H9 (cell line): Measurements from ENCODE around the gene VWA5B1. TPM values are rescaled to one million over a fixed set of nuclear protein-coding genes. Genes with fewer than 3 reads are reported as not detected.

Source experiments
- DNase-seq: peaks from one replicate; pipeline ENCODE4 v3.0.0-alpha.2; 2017
- H2AFZ ChIP-seq: one replicate; pipeline ENCODE4 v1.6.1; 2013; ENCODE audit warnings: mild to moderate bottlenecking, low read length, control low read depth, moderate library complexity
- H2AK5ac ChIP-seq: 2 replicates; pipeline ENCODE4 v1.6.1; 2013; ENCODE audit warnings: low read length, control low read depth, mixed read lengths; ENCODE audit not compliant: insufficient read length
- H2BK120ac ChIP-seq: one replicate; pipeline ENCODE4 v1.6.1; 2013; ENCODE audit warnings: low read depth, mild to moderate bottlenecking, low read length, control low read depth, inconsistent platforms; ENCODE audit not compliant: poor library complexity, severe bottlenecking
- H2BK12ac ChIP-seq: 2 replicates; pipeline ENCODE4 v1.6.1; 2013; ENCODE audit warnings: low read length, control low read depth, mixed read lengths, low read depth; ENCODE audit not compliant: insufficient read length
- H2BK15ac ChIP-seq: 2 replicates; pipeline ENCODE4 v1.6.1; 2013; ENCODE audit warnings: low read depth, low read length, control low read depth
- H2BK20ac ChIP-seq: one replicate; pipeline ENCODE4 v1.6.1; 2013; ENCODE audit warnings: low read depth, mild to moderate bottlenecking, low read length, control low read depth, inconsistent platforms; ENCODE audit not compliant: poor library complexity, severe bottlenecking
- H2BK5ac ChIP-seq: 2 replicates; pipeline ENCODE4 v1.6.1; 2013; ENCODE audit warnings: low read length, control low read depth, mixed read lengths; ENCODE audit not compliant: insufficient read length
- H3K14ac ChIP-seq: 2 replicates; pipeline ENCODE4 v1.6.1; 2013; ENCODE audit warnings: low read length, control low read depth; ENCODE audit not compliant: insufficient read depth
- H3K18ac ChIP-seq: 2 replicates; pipeline ENCODE4 v1.6.1; 2013; ENCODE audit warnings: low read depth, mild to moderate bottlenecking, mixed read lengths, low read length, control low read depth; ENCODE audit not compliant: insufficient read length
- H3K23ac ChIP-seq: 2 replicates; pipeline ENCODE4 v1.6.1; 2013; ENCODE audit warnings: low read length, control low read depth, mixed read lengths, low read depth; ENCODE audit not compliant: insufficient read length
- H3K23me2 ChIP-seq: 2 replicates; pipeline ENCODE4 v1.6.1; 2013; ENCODE audit warnings: low read depth, mild to moderate bottlenecking, mixed read lengths, low read length, control low read depth; ENCODE audit not compliant: insufficient read length, poor library complexity, severe bottlenecking
- H3K27ac ChIP-seq: 2 replicates; pipeline ENCODE4 v1.5.1; 2013; ENCODE audit warnings: low read length, control low read depth, mixed read lengths, low read depth; ENCODE audit not compliant: insufficient read length
- H3K27me3 ChIP-seq: 2 replicates; pipeline ENCODE4 v1.6.1; 2013; ENCODE audit warnings: low read length, control low read depth, inconsistent platforms; ENCODE audit not compliant: insufficient read depth
- H3K4ac ChIP-seq: 2 replicates; pipeline ENCODE4 v1.6.1; 2013; ENCODE audit warnings: low read depth, mild to moderate bottlenecking, control low read depth, inconsistent platforms, low read length, moderate library complexity
- H3K4me1 ChIP-seq: 2 replicates; pipeline ENCODE4 v1.6.1; 2013; ENCODE audit warnings: low read length, control low read depth, inconsistent platforms; ENCODE audit not compliant: insufficient read depth
- H3K4me2 ChIP-seq: 2 replicates; pipeline ENCODE4 v1.6.1; 2013; ENCODE audit warnings: low read length, control low read depth, mixed read lengths; ENCODE audit not compliant: insufficient read length, insufficient read depth
- H3K56ac ChIP-seq: 2 replicates; pipeline ENCODE4 v1.6.1; 2013; ENCODE audit warnings: low read depth, mild to moderate bottlenecking, mixed read lengths, low read length, control low read depth; ENCODE audit not compliant: insufficient read length
- H3K79me1 ChIP-seq: 2 replicates; pipeline ENCODE4 v1.6.1; 2013; ENCODE audit warnings: low read depth, mild to moderate bottlenecking, moderate library complexity, low read length, control low read depth, inconsistent platforms; ENCODE audit not compliant: insufficient read depth, poor library complexity, severe bottlenecking
- H3K79me2 ChIP-seq: 2 replicates; pipeline ENCODE4 v1.6.1; 2013; ENCODE audit warnings: low read length, control low read depth, inconsistent platforms; ENCODE audit not compliant: insufficient read depth
- H3K9ac ChIP-seq: 2 replicates; pipeline ENCODE4 v1.6.1; 2013; ENCODE audit warnings: low read length, control low read depth, mixed read lengths; ENCODE audit not compliant: insufficient read length; ENCODE audit errors: extremely low read depth
- H3K9me3 ChIP-seq: one replicate; pipeline ENCODE4 v1.6.1; 2013; ENCODE audit warnings: low read depth, low read length, inconsistent platforms; ENCODE audit not compliant: control insufficient read depth
- H3T11ph ChIP-seq: one replicate; pipeline ENCODE4 v1.6.1; 2013; ENCODE audit warnings: mild to moderate bottlenecking, low read length, control low read depth, inconsistent platforms
- H4K20me1 ChIP-seq: one replicate; pipeline ENCODE4 v1.6.1; 2013; ENCODE audit not compliant: control insufficient read depth, insufficient read length, insufficient read depth
- H4K5ac ChIP-seq: 2 replicates; pipeline ENCODE4 v1.6.1; 2013; ENCODE audit warnings: low read depth, mild to moderate bottlenecking, mixed read lengths, low read length, control low read depth; ENCODE audit not compliant: insufficient read length
- H4K8ac ChIP-seq: replicated peaks from 2 replicates; pipeline ENCODE4 v1.6.1; 2013; ENCODE audit warnings: low read length, control low read depth, mixed read lengths, low read depth; ENCODE audit not compliant: insufficient read length
- H4K91ac ChIP-seq: 2 replicates; pipeline ENCODE4 v1.6.1; 2013; ENCODE audit warnings: low read depth, mild to moderate bottlenecking, moderate library complexity, mixed read lengths, low read length, control low read depth; ENCODE audit not compliant: insufficient read length
- H3K27ac Mint-ChIP-seq, 3 experiments: 2 replicates in 2 of 3; 3 replicates in 1 of 3; pipeline ENCODE4 v1.8.0; 2020 to 2021; ENCODE audit warnings: mixed read lengths in 3 of 3, mild to moderate bottlenecking in 1 of 3, moderate library complexity in 1 of 3
- H3K27me3 Mint-ChIP-seq: 2 replicates; pipeline ENCODE4 v1.8.0; 2021; ENCODE audit warnings: low read depth, mild to moderate bottlenecking, moderate library complexity, mixed read lengths
- H3K36me3 Mint-ChIP-seq, 3 experiments: 2 replicates in 2 of 3; 3 replicates in 1 of 3; pipeline ENCODE4 v1.8.0; 2020 to 2021; ENCODE audit warnings: low read depth in 3 of 3, mixed read lengths in 3 of 3; ENCODE audit not compliant: insufficient read depth in 1 of 3
- H3K4me1 Mint-ChIP-seq, 2 experiments: 2 replicates each; pipeline ENCODE4 v1.8.0; 2020; ENCODE audit warnings: mixed read lengths in 2 of 2
- H3K4me3 Mint-ChIP-seq, 2 experiments: 2 replicates in 1 of 2; 3 replicates in 1 of 2; pipeline ENCODE4 v1.8.0; 2020 to 2021; ENCODE audit warnings: mild to moderate bottlenecking in 2 of 2, mixed read lengths in 2 of 2, moderate library complexity in 1 of 2
- H3K9me3 Mint-ChIP-seq, 2 experiments: 2 replicates in 1 of 2; 3 replicates in 1 of 2; pipeline ENCODE4 v1.8.0; 2020; ENCODE audit warnings: mild to moderate bottlenecking in 2 of 2, mixed read lengths in 2 of 2, moderate library complexity in 1 of 2
- WGBS: extraction: QIAGEN DNeasy Blood & Tissue Kit; methylation state at CpG from one replicate; pipeline ENCODE4 v1.1.7; 2013; ENCODE audit warnings: missing lambda C conversion rate, low lambda C conversion rate, mixed read lengths; ENCODE audit not compliant: insufficient read length; ENCODE audit errors: extremely low coverage; 5-methylcytosine and 5-hydroxymethylcytosine counted together
- total RNA-seq: library from RNA; stranded (reverse); gene quantifications from 2 replicates; pipeline ENCODE4 v1.2.1, GENCODE V29; 2021
- TF ChIP-seq, protein P1 (sequence below): fragments of 200-600 bp; sonication (generic); conservative IDR thresholded peaks from 3 replicates; pipeline ENCODE4 v1.8.0; 2021; ENCODE audit warnings: antibody characterized with exemption, mild to moderate bottlenecking

VWA5B1 gene
- total RNA-seq, 1 experiment from 2014 or later = not detected

- H3K4me2 ChIP-seq = no peak overlapping the region
- H3T11ph ChIP-seq = no peak overlapping the region
- Mint-ChIP-seq H3K4me3 (no peak overlapping the region; a peak in 1 of 5 replicates), H3K9me3 (peaks cover 0 to 4% of the 10 kb centered on the region in 2 experiments; a peak in 1 of 5 replicates), H3K27me3 (peaks cover 93% of the 10 kb centered on the region), H3K4me1 (peaks cover 8 to 15% of the 10 kb centered on the region in 2 experiments; a peak in 3 of 4 replicates), H3K36me3 (no peaks in the 10 kb centered on the region), H3K27ac (no peak overlapping the region)
- H2BK12ac ChIP-seq = no peak overlapping the region
- H3K14ac ChIP-seq = no peak overlapping the region
- H3K27ac ChIP-seq = no peak overlapping the region
- H2BK15ac ChIP-seq = no peak overlapping the region
- H3K18ac ChIP-seq = no peak overlapping the region
- no peak overlapping the region for H3K9ac ChIP-seq
- H4K91ac ChIP-seq = no peak overlapping the region
- no peak overlapping the region for H2BK20ac ChIP-seq
- no peaks in the 10 kb centered on the region for H4K20me1 ChIP-seq
- no peak overlapping the region for H2AK5ac ChIP-seq
- WGBS = no CpG with 5 or more reads among the region's 5 CpGs
- TF ChIP-seq, protein P1, sequence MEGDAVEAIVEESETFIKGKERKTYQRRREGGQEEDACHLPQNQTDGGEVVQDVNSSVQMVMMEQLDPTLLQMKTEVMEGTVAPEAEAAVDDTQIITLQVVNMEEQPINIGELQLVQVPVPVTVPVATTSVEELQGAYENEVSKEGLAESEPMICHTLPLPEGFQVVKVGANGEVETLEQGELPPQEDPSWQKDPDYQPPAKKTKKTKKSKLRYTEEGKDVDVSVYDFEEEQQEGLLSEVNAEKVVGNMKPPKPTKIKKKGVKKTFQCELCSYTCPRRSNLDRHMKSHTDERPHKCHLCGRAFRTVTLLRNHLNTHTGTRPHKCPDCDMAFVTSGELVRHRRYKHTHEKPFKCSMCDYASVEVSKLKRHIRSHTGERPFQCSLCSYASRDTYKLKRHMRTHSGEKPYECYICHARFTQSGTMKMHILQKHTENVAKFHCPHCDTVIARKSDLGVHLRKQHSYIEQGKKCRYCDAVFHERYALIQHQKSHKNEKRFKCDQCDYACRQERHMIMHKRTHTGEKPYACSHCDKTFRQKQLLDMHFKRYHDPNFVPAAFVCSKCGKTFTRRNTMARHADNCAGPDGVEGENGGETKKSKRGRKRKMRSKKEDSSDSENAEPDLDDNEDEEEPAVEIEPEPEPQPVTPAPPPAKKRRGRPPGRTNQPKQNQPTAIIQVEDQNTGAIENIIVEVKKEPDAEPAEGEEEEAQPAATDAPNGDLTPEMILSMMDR = no peak
- no peak overlapping the region for H2AFZ ChIP-seq
- no peak for DNase-seq
- H3K4ac ChIP-seq = no peak overlapping the region
- H3K4me1 ChIP-seq = no peaks in the 10 kb centered on the region
- no peaks in the 10 kb centered on the region for H3K23me2 ChIP-seq
- no peak overlapping the region for H2BK120ac ChIP-seq
- H4K5ac ChIP-seq = no peak overlapping the region
- H3K9me3 ChIP-seq = no peaks in the 10 kb centered on the region
- no peaks in the 10 kb centered on the region for H3K79me1 ChIP-seq
- H2BK5ac ChIP-seq = no peak overlapping the region
- no peaks in the 10 kb centered on the region for H3K79me2 ChIP-seq
- H3K56ac ChIP-seq = no peak overlapping the region
- no peaks in the 10 kb centered on the region; the same call in 1 of the 2 replicates for H3K27me3 ChIP-seq
- H4K8ac ChIP-seq = no peak overlapping the region
- no peak overlapping the region for H3K23ac ChIP-seq
These were observed 100.1 kb downstream of the VWA5B1 start for GRCh38 chr1:20390589-20391331.
